Right hindlimb (tissue), 1 donor: ENCODE data around the gene NPHP3.

Source experiments
- DNase-seq: peaks from one replicate; pipeline ENCODE4 v3.0.0-alpha.2; 2018

The NPHP3 gene

DNA sequence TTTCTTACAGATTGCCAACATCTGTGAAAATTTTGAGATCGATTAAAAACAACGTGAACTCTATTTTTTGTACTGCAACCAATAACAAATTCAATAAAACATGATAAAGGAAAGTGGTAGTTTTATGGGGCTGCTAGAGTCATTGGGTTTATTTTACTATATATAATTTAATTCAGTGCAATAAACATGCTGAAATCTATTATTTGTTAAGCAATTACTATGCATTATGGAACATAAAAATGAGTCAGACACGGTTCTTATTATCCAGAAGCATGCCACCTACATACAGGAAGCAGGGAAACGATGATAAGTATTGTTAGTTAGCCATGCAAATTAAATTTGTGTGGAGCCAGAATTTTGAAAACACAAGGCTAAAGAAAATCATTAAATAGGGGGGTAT, 27.2 kb downstream of the NPHP3 start:
- DNase-seq = no peak

DNA sequence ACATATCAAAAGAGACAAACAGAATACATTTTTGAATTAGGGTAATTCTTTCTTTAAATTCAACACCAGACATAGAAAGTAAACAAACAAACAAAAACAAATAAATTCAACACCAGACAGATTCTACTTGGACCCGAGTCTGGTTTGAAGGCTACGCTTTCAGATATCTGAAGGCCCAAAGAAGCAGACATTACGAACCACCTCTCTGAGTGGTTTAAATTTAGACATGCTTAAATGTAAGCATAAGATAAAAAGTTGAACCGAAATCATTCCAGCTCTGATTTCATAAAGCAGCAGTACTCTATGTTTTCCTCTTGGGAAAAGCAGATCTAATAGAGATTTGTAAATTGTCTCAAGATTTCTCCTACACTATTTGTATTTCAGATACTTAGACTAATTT, 32.2 kb downstream of the NPHP3 start:
- DNase-seq = no peak

DNA sequence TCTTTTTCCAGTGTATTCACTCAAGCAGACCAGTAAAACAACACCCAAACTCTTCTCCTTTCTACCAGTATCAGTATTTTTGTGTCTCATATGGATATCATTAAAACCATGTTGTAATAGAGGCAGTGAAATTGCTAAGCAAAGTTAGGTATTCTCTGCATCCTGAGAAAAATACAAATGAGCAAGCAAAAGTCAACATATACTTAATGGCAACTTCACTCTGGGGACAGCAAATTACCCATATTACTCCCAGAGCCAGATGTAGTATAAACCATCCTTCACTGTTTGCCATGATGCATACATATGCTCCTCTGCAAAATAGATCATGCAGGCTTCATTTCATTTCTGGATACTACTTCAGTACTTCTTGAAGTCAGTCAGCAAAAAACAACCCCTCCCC, 40.0 kb downstream of the NPHP3 start:
- DNase-seq = no peak

DNA sequence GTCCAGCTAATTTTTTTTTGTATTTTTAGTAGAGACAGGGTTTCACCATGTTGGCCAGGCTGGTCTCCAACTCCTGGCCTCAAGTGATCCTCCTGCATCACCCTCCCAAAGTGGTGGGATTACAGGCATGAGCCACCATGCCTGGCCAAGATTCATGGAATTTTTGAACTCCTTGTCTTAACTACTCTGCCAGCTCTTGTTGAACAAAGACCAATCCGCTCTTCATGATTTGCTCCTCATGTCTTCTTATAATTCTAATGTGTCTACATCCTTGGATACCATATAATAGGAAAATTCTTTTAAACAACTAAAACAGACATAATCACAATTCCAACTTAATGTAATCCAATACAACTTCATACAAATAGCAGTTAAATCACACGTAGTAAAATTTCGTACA, 40.8 kb downstream of the NPHP3 start:
- DNase-seq = peak; percentile 50

DNA sequence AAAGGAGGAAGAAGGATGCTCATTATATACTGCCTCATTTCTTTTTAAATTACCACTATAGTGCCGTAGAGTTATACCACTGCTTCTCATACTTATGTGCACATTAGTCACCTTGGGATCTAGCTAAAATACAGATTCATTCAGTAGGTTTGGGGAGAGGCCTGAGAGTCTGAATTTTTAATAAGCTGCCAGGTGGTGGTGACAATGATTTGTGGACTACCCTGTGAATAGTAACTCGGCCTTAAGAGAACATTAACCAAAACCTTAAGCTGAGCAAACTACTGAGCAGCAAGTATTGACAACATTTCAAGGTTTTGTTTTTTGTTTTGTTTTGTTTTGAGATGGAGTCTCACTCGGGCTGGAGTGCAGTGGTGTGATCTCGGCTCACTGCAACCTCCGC, 42.3 kb downstream of the NPHP3 start:
- DNase-seq = no peak

DNA sequence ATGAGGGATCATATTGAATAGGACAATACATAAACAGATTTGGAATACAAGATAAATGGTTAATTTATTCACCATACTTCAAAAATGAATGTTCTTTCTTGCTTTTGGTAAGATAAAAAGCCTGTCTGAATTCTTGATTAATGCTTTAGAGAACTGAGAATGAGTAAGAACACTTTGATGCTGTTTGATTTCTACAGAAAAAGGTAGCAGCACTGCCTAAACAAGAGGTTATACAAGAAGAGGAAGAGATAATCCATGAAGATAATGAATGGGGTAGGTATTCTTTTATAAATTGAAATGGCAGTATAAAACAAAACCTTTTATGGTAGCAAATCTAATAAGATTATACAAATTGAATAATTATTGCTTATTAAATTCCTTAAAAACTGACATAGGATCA, 46.8 kb downstream of the NPHP3 start:
- DNase-seq = no peak

DNA sequence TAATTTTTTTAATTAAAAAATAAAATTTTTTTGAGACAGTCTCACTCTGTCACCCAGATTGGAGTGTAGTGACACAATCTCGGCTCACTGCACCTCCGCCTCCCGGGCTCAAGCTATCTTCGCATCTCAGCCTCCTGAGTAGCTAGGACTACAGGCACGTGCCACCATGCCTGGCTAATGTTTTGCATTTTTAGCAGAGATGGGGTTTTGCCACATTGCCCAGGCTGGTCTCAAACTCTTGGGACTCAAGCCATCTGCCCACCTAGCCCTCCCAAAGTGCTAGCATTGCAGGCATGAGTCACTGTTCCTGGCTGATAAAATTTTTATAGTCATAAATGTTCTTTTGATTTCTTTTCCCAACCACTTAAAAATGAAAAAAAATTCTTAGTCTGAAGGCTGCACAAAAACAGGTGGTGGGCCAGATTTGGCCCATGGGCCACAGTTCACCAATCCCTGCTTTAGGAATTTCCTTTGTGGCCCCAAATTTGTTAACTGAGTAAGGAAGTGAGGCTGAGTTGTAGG, 52.9 kb downstream of the NPHP3 start:
- DNase-seq = no peak

DNA sequence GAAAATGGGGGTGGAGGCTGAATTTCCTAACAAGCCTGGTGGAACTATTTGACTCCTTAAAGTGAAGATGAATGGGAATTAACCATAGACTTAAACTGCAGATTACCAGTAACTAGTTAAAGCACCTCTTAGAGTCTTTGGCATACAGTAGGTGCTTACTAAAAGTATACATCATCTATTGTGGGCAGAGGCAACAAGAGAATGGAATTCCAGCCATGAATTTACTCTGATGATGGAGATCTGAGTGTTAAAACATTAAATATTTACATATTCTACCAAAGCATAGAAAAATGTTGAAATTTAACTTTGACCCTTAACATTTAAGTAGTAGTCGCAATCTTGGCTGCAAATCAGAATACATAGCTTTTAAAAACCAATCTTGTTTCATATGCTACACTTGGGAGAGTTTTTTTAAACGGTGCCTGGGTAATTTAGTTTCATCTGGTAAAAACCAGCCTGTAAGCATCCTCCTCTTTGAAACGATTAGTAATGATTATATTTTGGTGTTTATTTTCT, 56.9 kb downstream of the NPHP3 start:
- DNase-seq = no peak

DNA sequence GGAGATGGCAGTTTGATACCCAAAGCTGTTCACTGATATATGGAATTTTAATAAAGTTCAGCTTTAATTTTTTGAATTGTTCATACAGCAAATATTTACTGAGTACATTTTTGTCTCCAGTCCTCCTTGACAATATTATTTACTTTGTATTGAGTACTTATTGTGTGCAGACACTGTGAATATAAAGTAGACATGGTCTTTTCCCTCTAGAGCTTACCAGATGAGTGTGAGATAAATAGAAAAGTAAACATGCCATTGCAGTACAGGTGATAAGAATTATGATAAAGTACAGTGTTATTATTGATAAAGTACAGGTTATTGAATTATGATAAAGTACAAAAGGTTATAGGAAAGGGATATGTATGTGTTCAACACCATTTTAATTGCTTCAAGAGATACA, 60.0 kb downstream of the NPHP3 start:
- DNase-seq = no peak

DNA sequence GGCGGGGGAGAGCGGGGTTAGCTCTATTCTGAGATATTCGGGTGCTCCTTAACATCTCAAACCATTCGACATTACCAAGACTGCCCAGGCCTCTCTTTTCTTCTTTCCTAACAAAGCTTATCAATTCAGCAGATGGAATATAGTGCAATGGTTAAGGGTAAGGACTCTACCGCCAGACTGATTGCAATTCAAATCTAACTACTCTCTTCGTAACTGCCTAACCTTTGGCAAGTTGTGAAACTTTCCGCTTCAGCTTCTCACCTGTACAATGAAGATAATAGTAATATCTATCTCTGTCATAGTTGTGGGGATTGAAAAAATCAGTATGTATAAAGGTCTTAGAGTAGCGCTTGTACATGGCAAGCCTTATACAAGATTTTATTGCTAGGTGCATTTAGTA, 61.1 kb downstream of the NPHP3 start:
- DNase-seq = no peak

DNA sequence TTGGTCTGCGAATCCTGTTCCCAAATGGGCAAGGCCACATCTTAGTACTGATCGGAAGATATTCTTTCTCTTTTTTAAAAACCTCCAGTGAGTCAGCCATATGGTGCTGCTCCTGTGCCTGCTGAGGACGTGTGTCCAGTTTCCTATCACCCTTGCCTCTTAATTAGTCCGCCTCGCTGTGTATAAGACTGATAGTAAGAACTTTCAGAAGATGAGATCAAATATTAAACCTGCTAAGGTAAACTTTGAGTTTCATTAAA, 61.5 kb downstream of the NPHP3 start:
- no peak for DNase-seq

DNA sequence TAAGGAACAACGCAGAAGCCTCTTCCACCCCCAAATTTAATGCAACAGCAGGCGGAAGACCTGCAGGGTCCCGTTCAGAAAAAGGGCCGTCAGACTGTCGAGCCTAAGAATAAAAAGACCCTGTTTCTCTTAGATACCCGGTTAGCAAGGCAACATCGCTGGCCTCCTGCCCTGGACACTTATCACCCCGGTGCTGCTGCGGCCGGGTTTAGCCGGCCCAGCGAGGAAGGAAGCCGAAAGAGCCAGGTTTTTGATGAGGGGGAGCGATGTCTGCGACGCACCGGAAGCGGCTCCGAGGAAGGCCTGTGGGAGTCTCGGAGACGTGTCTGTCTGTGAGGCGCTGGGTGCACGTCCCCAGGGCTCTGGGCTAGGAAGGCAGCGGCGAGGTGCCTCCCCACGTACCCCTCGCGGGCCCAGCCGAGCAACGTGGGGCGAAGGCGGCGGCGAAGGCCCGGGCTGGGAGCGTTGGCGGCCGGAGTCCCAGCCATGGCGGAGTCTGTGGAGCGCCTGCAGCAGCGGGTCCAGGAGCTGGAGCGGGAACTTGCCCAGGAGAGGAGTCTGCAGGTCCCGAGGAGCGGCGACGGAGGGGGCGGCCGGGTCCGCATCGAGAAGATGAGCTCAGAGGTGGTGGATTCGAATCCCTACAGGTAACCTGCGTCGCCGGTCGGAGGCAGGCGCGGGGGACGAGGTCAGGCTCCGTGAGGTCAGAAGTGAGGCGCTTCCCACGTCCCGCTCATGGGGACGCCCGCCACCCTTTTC, 62.0 kb downstream of the NPHP3 start, which contains the start of gene UBA5:
Gene UBA5, plus strand, starts transcription at position 278 of the 759 bp plus-strand sequence. Its CDS starts 209 bp downstream, at position 487.
- peak; percentile 83 for DNase-seq

DNA sequence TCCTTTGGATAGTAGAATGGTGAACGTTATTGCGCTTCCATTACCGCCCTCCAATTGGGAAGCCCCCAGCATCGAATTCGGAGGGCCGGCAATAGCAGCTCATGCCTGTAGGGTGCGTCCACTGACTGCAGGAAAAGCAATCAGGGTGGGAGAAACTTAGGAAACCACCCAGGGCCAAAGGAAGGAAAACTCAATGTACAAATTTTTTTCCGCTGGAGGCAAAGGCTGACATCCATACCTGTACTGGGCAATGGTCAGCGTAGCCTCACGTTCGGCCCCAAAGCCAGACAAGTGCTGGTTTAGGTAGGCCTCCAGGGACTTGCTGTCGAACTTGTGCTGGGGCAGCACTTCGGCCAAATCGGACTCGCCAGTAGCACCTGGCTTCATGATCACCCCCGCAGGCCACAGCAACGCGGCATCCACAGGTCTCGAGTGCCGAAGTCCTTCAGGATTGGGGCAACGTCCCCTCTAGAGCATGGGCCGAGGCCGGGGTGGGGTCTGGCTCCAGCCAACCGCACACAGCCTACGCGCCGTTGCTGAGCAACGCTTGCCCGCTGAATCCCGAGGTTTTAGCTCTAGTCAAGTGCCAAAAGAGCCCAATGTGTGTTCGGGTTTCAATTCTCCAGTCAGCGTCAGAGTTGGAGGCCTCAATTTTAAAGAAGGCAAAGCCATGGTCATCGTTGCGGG, 62.7 kb downstream of the NPHP3 start, which contains the start of gene ACAD11:
Gene ACAD11, minus strand, starts transcription at position 445 of the 687 bp plus-strand sequence. Its CDS starts 58 bp downstream, at position 387.
- DNase-seq = peak; percentile 85

DNA sequence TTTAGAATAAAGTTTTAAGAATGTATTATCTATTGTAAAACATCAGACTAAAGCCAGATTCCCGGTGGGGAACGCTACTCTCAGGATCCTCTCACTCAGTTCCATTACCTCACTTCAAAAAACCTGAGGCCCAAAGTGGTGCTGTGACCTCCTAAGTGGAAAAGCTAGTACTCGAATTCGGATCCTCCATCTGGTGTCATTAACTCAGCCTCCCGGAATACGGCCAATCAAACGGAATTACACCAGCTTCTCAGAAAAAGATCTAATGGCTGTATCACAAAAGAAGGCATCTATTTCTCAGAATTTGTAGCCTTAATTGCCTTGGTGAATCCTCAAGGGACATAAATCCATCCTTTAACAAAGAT, 63.2 kb downstream of the NPHP3 start:
- DNase-seq = no peak

DNA sequence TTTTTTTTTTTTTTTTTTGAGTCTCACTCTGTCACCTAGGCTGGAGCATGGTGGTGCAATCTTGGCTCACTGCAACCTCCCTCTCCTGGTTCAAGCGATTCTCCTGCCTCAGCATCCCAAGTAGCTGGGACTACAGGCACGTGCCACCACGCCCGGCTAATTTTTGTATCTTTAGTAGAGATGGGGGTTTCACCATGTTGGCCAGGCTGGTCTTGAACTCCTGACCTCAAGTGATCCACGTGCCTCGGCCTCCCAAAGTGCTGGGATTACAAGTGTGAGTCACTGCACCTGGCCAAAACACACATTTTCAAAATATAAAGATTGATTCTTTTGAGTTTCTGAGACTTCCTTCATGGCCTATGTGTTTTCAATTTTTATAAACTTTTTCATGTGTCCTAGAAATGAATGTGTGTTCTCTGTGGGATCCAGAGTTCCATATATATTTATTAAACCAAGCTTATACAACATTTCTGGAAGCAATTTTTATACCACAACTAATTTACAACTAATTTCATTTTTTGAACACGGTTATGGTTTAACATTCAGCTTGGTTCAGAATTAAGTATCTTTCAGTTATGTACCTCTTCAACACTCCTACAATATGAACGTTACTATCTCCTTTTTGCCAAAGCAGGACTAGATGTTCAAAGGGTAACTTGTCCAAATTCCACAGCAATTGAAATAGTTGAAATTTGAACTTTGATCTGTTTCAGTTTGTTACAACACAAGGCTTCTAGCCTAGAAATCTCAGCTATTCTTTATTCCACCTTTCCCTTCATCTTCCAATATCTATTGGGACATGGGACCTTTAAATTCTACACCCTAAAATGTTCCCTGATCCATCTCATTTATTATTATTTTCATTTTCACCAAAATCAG, 64.1 kb downstream of the NPHP3 start:
- no peak for DNase-seq

DNA sequence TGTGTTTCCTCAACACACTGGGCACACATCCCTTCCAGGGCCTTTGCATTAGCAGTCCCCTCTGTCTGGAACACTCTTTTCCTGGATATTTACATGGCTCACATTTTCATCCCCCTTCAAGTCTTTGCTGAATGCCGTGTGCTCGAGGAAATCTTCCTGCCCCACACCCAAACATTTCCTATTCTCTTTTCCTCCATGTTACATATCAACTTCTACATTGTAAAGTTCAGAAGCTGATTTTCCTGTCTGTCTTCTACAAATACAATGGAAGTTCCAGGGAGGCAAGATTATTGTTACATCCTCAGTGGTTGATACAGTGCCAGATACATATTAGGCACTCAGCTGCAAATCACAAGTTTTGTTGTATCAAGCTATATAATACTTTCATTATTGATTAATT, 66.7 kb downstream of the NPHP3 start:
- DNase-seq = no peak

DNA sequence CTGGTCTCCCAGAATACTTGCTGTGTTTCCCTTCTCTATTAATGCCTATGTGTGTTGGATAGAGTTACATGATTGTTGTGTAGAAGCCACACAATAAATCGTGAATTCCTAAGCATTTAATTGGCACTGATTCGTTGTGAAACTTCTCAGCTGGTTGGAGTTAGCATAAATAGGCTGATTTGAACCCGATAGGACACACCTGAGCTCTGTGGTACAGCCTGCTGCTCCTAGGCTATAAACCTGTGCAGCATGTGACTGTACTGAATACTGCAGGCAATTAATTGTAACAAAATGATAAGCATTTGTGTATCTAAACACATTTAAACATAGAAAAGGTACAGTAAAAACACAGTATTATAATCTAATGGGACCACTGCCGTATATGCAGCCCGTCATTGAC, 67.5 kb downstream of the NPHP3 start:
- no peak for DNase-seq

DNA sequence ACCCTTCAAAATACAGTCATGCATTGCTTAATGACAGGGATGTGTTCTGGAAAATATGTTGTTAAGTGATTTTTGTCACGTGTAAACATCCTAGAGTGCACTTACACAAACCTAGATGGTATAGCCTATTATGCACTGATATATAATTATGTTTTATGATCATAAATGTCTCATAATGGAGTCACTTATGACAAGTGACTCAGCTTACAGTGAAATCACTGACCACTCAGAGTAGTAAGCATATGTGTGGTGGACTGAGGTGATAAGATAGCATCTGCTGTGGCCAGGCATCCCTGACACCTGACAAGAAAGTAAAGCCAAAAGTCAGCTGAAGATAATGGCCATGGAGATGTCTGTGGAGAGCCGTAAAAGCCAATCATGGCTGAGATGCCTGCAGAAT, 68.0 kb downstream of the NPHP3 start:
- no peak for DNase-seq

DNA sequence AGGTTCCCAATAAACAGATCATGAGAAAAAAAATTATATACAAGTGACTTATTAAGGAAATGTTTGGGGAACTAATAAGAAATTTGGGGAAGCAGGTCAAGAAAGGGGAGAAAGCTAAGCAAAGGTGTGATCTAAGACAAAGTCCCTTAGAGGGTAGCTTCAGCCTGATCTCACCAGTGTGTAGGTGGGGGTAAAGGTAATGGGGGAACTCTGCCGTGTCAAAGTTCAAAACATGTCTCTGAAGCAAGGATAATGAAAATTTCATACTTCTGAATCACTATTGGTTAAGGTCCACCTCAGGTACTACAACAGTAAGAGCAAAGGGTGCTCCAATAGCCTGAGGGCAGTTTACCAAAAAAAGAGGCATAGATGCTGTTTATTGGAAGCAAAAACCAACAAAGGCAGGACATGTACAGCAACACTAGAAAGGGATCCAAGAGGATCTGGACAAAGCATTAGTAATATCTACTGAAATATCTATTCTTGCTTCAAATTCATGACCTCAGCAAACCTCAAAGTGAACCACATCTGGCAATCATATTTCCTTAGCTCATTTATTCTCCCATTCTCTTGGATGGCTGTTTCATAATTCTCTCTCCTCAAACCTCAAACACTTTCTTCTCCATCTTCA, 69.5 kb downstream of the NPHP3 start:
- no peak for DNase-seq

DNA sequence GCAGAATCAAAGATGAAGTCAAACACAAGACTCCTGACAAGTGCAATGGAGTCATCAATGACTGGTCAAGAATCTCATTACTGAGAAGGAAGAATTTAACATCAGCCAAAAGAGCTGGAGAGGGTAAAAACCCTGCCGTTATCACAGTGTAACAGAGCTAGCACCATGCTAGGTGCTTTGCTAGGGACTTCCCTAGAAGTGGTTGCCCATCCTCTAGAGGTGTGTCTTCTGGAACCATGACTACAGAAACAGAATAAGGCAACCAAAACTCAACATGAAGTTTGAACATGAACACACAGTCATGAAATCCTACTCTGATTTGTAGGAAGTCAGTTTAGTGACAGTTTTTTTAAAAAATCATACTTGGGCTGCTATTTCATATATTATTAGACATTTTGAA, 72.1 kb downstream of the NPHP3 start:
- DNase-seq = no peak

DNA sequence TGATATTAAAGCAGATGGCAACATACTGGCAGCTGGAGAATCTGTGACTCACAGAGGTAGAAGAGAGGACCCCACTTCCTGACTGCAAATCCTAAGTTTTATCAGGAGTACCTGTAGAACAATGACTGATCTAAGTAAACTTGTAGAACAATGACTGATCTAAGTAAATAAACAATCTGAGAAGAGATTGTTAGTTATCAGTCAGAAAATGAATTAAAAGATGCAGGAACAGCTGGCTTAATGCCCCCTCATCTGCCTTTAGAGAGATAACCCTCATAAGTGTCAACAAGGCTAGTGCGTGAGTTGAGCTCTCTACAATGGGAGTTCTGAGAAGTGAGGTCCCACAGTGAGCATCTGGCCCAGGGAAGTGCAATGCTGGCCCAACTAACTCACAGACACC, 77.2 kb downstream of the NPHP3 start:
- DNase-seq = no peak

DNA sequence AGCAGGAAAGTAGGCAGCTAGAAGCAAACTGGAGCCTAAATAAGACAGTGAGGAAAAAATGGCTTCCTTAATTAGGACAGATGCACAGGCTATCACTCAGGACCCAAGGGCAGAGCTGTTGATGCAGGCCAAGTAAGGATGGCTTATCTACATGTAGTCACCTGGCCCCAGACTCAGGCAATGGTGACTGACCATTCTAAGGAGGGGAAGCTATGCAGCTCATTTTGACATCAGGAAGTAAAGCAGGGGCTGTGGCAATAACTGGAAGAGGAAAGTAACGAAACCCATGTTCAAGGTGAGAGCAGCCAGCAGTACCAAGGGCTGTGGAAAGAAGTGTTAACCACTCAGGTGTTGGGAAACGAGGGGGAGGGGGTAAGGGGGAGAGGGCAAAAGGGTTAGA, 78.8 kb downstream of the NPHP3 start:
- DNase-seq = no peak

DNA sequence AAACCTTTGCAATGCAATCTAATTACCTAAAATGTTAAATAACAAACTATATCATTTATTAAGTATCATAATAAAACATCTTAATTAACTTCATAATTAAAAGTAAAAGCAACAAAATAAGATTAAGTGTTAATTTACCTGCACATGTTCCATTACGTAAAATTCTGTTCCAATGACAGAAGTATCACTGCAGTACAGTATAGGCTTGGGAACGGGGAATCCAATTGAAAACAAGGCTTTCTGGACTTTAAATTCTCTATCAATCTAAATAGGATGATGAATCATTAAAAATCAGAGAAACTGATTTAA, 79.7 kb downstream of the NPHP3 start:
- DNase-seq = no peak
